K562 (cell line): ENCODE measurements around the gene TAPBPL. TPM values are rescaled to one million over a fixed set of nuclear protein-coding genes. Genes with fewer than 3 reads are reported as not detected.

ENCODE experiments used
- ATAC-seq: fragments of 200-7000 bp; cut with Tn5 transposase; 3 replicates; pipeline ENCODE4 v1.9.1; 2020; ENCODE audit warnings: moderate library complexity
- BruUV-seq: library from RNA; stranded (reverse); fragments of 400-500 nt; replicated peaks from 2 replicates; lab custom pipeline; 2021; lab: Mats Ljungman, UMichigan
- CTCF ChIA-PET: fragments of 300-600 bp; formaldehyde crosslinking; extraction: SDS; loops from one replicate; lab custom pipeline; 2021; ENCODE audit warnings: low intra/inter-chr PET ratio; lab: Yijun Ruan, JAX
- POLR2A ChIA-PET: fragments of 300-600, 350-650 bp; sonication (Branson Sonifier 250); formaldehyde crosslinking; extraction: SDS; loops from one replicate; lab custom pipeline; 2021; ENCODE audit warnings: antibody characterized with exemption, inconsistent platforms; lab: Yijun Ruan, JAX
- DNase-seq, 4 experiments: peaks; one replicate each; pipeline versions ENCODE4 v3.0.0 to v3.0.0-alpha.2; 2011 to 2018; ENCODE audit warnings: low spot score in 3 of 4, mixed read lengths in 3 of 4; ENCODE audit errors: extremely low read depth in 1 of 4
- FAIRE-seq: peaks from 2 replicates; lab custom pipeline; 2011; peaks lifted over from hg19 to GRCh38; lab: Jason Lieb, UNC
- H2AFZ ChIP-seq: 2 replicates; pipeline ENCODE4 v1.6.0; 2011; ENCODE audit warnings: low read depth, low read length, control low read depth, inconsistent platforms
- H3K27ac ChIP-seq: fragments of 200-600 bp; 3 replicates; pipeline ENCODE4 v1.8.0; 2011; ENCODE audit warnings: low read depth, mild to moderate bottlenecking, control low read depth, inconsistent platforms, low read length, moderate library complexity, mixed read lengths; ENCODE audit errors: extremely low read depth
- H3K27me3 ChIP-seq, 2 experiments: fragments of 300-600 bp in 1 of 2; 2 replicates in 1 of 2; 3 replicates in 1 of 2; pipeline versions ENCODE4 v1.6.0 to v1.8.0; 2011; ENCODE audit warnings: inconsistent platforms in 2 of 2, low read length in 2 of 2, mild to moderate bottlenecking in 1 of 2, mixed read lengths in 1 of 2, moderate library complexity in 1 of 2; ENCODE audit not compliant: control insufficient read depth in 2 of 2, insufficient read depth in 2 of 2
- H3K36me3 ChIP-seq: fragments of 300-600 bp; 3 replicates; pipeline ENCODE4 v1.8.0; 2011; ENCODE audit warnings: mild to moderate bottlenecking, low read length, inconsistent platforms; ENCODE audit not compliant: control insufficient read depth, insufficient read depth
- H3K4me1 ChIP-seq, 2 experiments: fragments of 200-600 bp in 1 of 2; replicated peaks in 1 of 2; 2 replicates in 1 of 2; 3 replicates in 1 of 2; pipeline versions ENCODE4 v1.5.1 to v1.8.0; 2011; ENCODE audit warnings: inconsistent platforms in 2 of 2, low read length in 2 of 2, mild to moderate bottlenecking in 1 of 2, mixed read lengths in 1 of 2, moderate library complexity in 1 of 2; ENCODE audit not compliant: control insufficient read depth in 2 of 2, insufficient read depth in 2 of 2
- H3K4me2 ChIP-seq: 2 replicates; pipeline ENCODE4 v1.6.1; 2011; ENCODE audit warnings: low read length, control low read depth, inconsistent platforms, mixed read lengths; ENCODE audit not compliant: insufficient read depth
- H3K4me3 ChIP-seq: fragments of 200-600 bp; sonication (generic), shearing (Covaris generic); 2 replicates; pipeline ENCODE4 v1.5.1; 2016; ENCODE audit warnings: control low read depth, inconsistent platforms
- H3K79me2 ChIP-seq: fragments of 200-600 bp; 3 replicates; pipeline ENCODE4 v1.8.0; 2011; ENCODE audit warnings: low read length, inconsistent platforms; ENCODE audit not compliant: control insufficient read depth, insufficient read depth
- H3K9ac ChIP-seq, 2 experiments: 2 replicates each; pipeline versions ENCODE4 v1.6.0 to v1.6.1; 2011; ENCODE audit warnings: low read depth in 2 of 2, low read length in 2 of 2, control low read depth in 1 of 2, inconsistent platforms in 1 of 2, mild to moderate bottlenecking in 1 of 2, mixed read lengths in 1 of 2; ENCODE audit not compliant: insufficient read depth in 1 of 2
- H3K9me1 ChIP-seq: one replicate; pipeline ENCODE4 v1.6.0; 2011; ENCODE audit warnings: inconsistent platforms, mild to moderate bottlenecking, low read length, moderate library complexity; ENCODE audit not compliant: control insufficient read depth, insufficient read depth
- H3K9me3 ChIP-seq: replicated peaks from 2 replicates; pipeline ENCODE4 v1.5.1; 2011; ENCODE audit warnings: low read depth, low read length, inconsistent platforms; ENCODE audit not compliant: control insufficient read depth, insufficient read depth
- H4K20me1 ChIP-seq: replicated peaks from 2 replicates; pipeline ENCODE4 v1.6.1; 2011; ENCODE audit warnings: low read length, inconsistent platforms, mixed read lengths; ENCODE audit not compliant: control insufficient read depth, insufficient read depth
- DPF2 ChIP-seq: fragments of 450-650 bp; IDR thresholded peaks from 2 replicates; pipeline ENCODE4 v1.6.1; 2016
- EGR1 ChIP-seq: fragments of 450-650 bp; conservative IDR thresholded peaks from 2 replicates; pipeline ENCODE4 v1.6.1; 2017; ENCODE audit warnings: mild to moderate bottlenecking
- GTF2A2 ChIP-seq: IDR thresholded peaks from 2 replicates; pipeline ENCODE4 v1.6.1; 2016; ENCODE audit warnings: mild to moderate bottlenecking, missing genetic modification characterization, missing compliant biosample characterization
- ILF3 ChIP-seq: fragments of 450-650 bp; IDR thresholded peaks from 2 replicates; pipeline ENCODE4 v1.6.1; 2018; ENCODE audit warnings: antibody characterized with exemption, mild to moderate bottlenecking, moderate library complexity, borderline replicate concordance
- KLF16 ChIP-seq: IDR thresholded peaks from 2 replicates; pipeline ENCODE4 v1.6.1; 2016; ENCODE audit warnings: antibody characterized with exemption
- MAFG ChIP-seq: fragments of 450-650 bp; conservative IDR thresholded peaks from 2 replicates; pipeline ENCODE4 v1.6.1; 2016; ENCODE audit warnings: missing genetic modification characterization, missing compliant biosample characterization
- MIER1 ChIP-seq: fragments of 450-650 bp; IDR thresholded peaks from 2 replicates; pipeline ENCODE4 v1.6.1; 2016; ENCODE audit warnings: antibody characterized with exemption, mild to moderate bottlenecking, low read depth
- SRF ChIP-seq, 2 experiments: fragments of 250-450, 450-650 bp in 1 of 2; sonication (Bioruptor Pico) in 1 of 2; sonication (generic) in 1 of 2; formaldehyde crosslinking; IDR thresholded peaks; 2 replicates each; pipeline versions ENCODE4 v1.5.0 to v1.5.1; 2020 to 2022; ENCODE audit warnings: mild to moderate bottlenecking in 1 of 2, missing genetic modification reagents in 1 of 2
- ZNF561 ChIP-seq: fragments of 450-650 bp; formaldehyde crosslinking; conservative IDR thresholded peaks from 2 replicates; pipeline ENCODE4 v1.4.0; 2020; ENCODE audit warnings: mild to moderate bottlenecking, moderate library complexity
- WGBS: fragments of 100-300 bp; shearing (Covaris generic); methylation state at CpG from one replicate; pipeline ENCODE4 v1.1.6; 2016; ENCODE audit warnings: low coverage, mixed read lengths; ENCODE audit not compliant: insufficient coverage; ENCODE audit errors: missing lambda C conversion rate; 5-methylcytosine and 5-hydroxymethylcytosine counted together
- in situ Hi-C: fragments of 300-500 bp; cut with MboI; formaldehyde crosslinking; loops from 4 replicates; pipeline ENCODE4 v1.15.0; 2018; ENCODE audit warnings: inconsistent platforms, mixed read lengths
- intact Hi-C: fragments of 100-400 bp; cut with micrococcal nuclease; formaldehyde crosslinking; loops from 2 replicates; pipeline ENCODE4 v1.14.2; 2022
- polyA plus RNA-seq, 8 experiments: library from polyadenylated mRNA; depleted of rRNA in 4 of 8; stranded (reverse) in 5 of 8; unstranded in 3 of 8; fragments of >200 nt; fragmentation: Nextera tagmentation in 2 of 8; fragmentation: Illumina TruSeq in 1 of 8; extraction: Ambion mirVana in 2 of 8; extraction: Trizol in 1 of 8; gene quantifications; 2 replicates each; pipeline versions ENCODE4 v1.2.1 to v1.2.3, GENCODE V29; 2011 to 2014; ENCODE audit warnings: inconsistent platforms in 1 of 8, missing spikeins in 1 of 8
- total RNA-seq, 7 experiments: library from RNA; depleted of rRNA in 6 of 7; stranded (reverse); fragments of >200 nt in 6 of 7; fragmentation: Illumina TruSeq in 2 of 7; extraction: Trizol in 2 of 7; gene quantifications; 2 replicates each; pipeline versions ENCODE4 v1.2.1 to v1.2.3, GENCODE V29; 2011 to 2021; ENCODE audit warnings: low replicate concordance in 1 of 7
- TF ChIP-seq, protein P1 (sequence below), 2 experiments: IDR thresholded peaks; 2 replicates each; pipeline ENCODE4 v1.6.1; 2012; ENCODE audit warnings: improper control_type of control experiment in 2 of 2, low read depth in 2 of 2, low read length in 2 of 2, borderline replicate concordance in 1 of 2
- TF ChIP-seq, protein P2 (sequence below): fragments of 450-650 bp; IDR thresholded peaks from 2 replicates; pipeline ENCODE4 v1.6.1; 2016; ENCODE audit warnings: missing biosample characterization, missing genetic modification characterization
- TF ChIP-seq, protein P3 (sequence below): fragments of 250-450 bp; sonication (Bioruptor Pico); IDR thresholded peaks from 2 replicates; pipeline ENCODE4 v1.4.0; 2020; ENCODE audit warnings: mild to moderate bottlenecking, moderate library complexity, borderline replicate concordance
- TF ChIP-seq, protein P4 (sequence below), 3 experiments: IDR thresholded peaks in 2 of 3; conservative IDR thresholded peaks in 1 of 3; 2 replicates each; pipeline ENCODE4 v1.5.1; 2011 to 2012; ENCODE audit warnings: low read length in 3 of 3, mild to moderate bottlenecking in 3 of 3, control low read depth in 2 of 3, improper control_type of control experiment in 1 of 3, inconsistent platforms in 1 of 3, low read depth in 1 of 3, mixed read lengths in 1 of 3, moderate library complexity in 1 of 3; ENCODE audit not compliant: insufficient read depth in 2 of 3

TAPBPL gene
- total and polyA plus RNA-seq, 9 of the 15 experiments (the other 6 are each of a cell fraction or from before 2014, with no cell fraction given): 0.29 to 1.6 (median 0.45) TPM

DNA sequence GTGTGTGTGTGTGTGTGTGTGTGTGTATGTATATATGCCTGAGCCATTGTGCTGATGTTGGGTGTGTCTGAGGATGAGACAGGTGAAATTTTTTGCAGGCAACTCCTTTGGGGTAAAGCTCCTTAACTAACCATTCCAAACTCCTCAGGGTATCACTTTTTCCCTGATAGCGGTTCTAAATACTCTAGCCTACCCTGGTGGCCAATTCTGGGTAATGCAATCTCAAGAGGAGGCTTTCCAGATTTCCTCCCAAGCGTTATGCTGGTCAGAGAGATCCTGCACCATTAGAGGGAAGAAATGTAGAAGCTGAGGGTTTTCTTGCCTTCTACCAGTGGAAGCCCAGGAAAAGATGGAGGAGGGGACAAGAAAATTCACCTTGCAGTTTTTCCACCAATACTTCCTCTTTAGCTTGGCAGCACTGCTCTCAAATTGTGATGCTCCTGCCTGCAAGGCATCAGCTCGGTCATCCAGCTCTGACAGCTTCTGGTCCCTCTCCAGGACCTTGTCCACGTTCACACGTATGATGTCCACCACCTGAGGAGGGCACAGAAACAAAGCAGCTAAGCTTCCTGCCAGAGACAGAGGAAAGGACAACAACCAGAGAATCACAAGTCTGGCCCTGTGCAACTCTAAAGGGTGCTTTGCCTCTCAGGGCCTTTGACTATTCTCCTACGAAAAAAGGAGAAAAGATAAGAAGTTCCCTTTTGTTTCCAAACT is 13.8 kb downstream of the TAPBPL start:
- H3K9ac ChIP-seq: no peak overlapping the region
- no TSS peak for BruUV-seq
- ATAC-seq: peak; percentile 70
- ChIA-PET CTCF (interaction anchor here (0.8 to 3.1 kb wide), 7 partner anchors 42 to 270 kb away, joined by 3 to 19 read pairs (median 9); no protein-coding TSS in a partner anchor), POLR2A (interaction anchor here (0.6 to 0.9 kb wide), 6 partner anchors 12 to 235 kb away, joined by 3 to 5 read pairs (median 3); no protein-coding TSS in a partner anchor)
- H4K20me1 ChIP-seq: no peaks in the 10 kb centered on the region
- H2AFZ ChIP-seq: no peak overlapping the region
- FAIRE-seq: peak; percentile 73
- 23% methylated on average over 6 of the region's 6 CpGs for WGBS
- intact Hi-C loops (loop anchor here (1.0 kb wide), 2 partner anchors 42 to 139 kb away; no protein-coding TSS in a partner anchor), in situ Hi-C loops (loop anchor here (25.0 kb wide), 1 partner anchor 403 kb away; no protein-coding TSS in a partner anchor)
- H3K27me3 ChIP-seq: no peaks in the 10 kb centered on the region
- H3K9me1 ChIP-seq: no peaks in the 10 kb centered on the region
- no peak overlapping the region for H3K4me3 ChIP-seq
- H3K79me2 ChIP-seq: no peaks in the 10 kb centered on the region; the same call in 2 of the 3 replicates
- peak; percentile 39 to 67 (median 48) for DNase-seq
- no peaks in the 10 kb centered on the region for H3K9me3 ChIP-seq
- no peak overlapping the region for H3K27ac ChIP-seq
- H3K36me3 ChIP-seq: peaks cover 14% of the 10 kb centered on the region; the same call in 2 of the 3 replicates
- H3K4me2 ChIP-seq: no peak overlapping the region
- H3K4me1 ChIP-seq: peaks cover 8 to 10% of the 10 kb centered on the region in 2 experiments; a peak in 4 of 5 replicates
- TF ChIP-seq, protein P1, sequence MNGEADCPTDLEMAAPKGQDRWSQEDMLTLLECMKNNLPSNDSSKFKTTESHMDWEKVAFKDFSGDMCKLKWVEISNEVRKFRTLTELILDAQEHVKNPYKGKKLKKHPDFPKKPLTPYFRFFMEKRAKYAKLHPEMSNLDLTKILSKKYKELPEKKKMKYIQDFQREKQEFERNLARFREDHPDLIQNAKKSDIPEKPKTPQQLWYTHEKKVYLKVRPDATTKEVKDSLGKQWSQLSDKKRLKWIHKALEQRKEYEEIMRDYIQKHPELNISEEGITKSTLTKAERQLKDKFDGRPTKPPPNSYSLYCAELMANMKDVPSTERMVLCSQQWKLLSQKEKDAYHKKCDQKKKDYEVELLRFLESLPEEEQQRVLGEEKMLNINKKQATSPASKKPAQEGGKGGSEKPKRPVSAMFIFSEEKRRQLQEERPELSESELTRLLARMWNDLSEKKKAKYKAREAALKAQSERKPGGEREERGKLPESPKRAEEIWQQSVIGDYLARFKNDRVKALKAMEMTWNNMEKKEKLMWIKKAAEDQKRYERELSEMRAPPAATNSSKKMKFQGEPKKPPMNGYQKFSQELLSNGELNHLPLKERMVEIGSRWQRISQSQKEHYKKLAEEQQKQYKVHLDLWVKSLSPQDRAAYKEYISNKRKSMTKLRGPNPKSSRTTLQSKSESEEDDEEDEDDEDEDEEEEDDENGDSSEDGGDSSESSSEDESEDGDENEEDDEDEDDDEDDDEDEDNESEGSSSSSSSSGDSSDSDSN (IDR thresholded peaks at IDR 0.05; ENCODE audit: borderline replicate concordance in 1 of 2, low read depth in 2 of 2, low read length in 2 of 2): no peak
- TF ChIP-seq ZNF561 (CRISPR knock-in tag): no peak
- TF ChIP-seq, protein P2, sequence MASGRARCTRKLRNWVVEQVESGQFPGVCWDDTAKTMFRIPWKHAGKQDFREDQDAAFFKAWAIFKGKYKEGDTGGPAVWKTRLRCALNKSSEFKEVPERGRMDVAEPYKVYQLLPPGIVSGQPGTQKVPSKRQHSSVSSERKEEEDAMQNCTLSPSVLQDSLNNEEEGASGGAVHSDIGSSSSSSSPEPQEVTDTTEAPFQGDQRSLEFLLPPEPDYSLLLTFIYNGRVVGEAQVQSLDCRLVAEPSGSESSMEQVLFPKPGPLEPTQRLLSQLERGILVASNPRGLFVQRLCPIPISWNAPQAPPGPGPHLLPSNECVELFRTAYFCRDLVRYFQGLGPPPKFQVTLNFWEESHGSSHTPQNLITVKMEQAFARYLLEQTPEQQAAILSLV (tag): no peak
- no peak for TF ChIP-seq MAFG (tag)
- no peak for TF ChIP-seq SRF (CRISPR knock-in tag; IDR thresholded peaks at IDR 0.05)
- TF ChIP-seq, protein P3, sequence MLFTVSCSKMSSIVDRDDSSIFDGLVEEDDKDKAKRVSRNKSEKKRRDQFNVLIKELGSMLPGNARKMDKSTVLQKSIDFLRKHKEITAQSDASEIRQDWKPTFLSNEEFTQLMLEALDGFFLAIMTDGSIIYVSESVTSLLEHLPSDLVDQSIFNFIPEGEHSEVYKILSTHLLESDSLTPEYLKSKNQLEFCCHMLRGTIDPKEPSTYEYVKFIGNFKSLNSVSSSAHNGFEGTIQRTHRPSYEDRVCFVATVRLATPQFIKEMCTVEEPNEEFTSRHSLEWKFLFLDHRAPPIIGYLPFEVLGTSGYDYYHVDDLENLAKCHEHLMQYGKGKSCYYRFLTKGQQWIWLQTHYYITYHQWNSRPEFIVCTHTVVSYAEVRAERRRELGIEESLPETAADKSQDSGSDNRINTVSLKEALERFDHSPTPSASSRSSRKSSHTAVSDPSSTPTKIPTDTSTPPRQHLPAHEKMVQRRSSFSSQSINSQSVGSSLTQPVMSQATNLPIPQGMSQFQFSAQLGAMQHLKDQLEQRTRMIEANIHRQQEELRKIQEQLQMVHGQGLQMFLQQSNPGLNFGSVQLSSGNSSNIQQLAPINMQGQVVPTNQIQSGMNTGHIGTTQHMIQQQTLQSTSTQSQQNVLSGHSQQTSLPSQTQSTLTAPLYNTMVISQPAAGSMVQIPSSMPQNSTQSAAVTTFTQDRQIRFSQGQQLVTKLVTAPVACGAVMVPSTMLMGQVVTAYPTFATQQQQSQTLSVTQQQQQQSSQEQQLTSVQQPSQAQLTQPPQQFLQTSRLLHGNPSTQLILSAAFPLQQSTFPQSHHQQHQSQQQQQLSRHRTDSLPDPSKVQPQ (CRISPR knock-in tag): no peak
- 0 out of 2 replicates have a peak, but pooled peaks have one; percentile 36 for TF ChIP-seq KLF16
- TF ChIP-seq DPF2: no peak
- no peak for TF ChIP-seq EGR1
- TF ChIP-seq ILF3: no peak
- TF ChIP-seq MIER1: no peak
- TF ChIP-seq, protein P4, sequence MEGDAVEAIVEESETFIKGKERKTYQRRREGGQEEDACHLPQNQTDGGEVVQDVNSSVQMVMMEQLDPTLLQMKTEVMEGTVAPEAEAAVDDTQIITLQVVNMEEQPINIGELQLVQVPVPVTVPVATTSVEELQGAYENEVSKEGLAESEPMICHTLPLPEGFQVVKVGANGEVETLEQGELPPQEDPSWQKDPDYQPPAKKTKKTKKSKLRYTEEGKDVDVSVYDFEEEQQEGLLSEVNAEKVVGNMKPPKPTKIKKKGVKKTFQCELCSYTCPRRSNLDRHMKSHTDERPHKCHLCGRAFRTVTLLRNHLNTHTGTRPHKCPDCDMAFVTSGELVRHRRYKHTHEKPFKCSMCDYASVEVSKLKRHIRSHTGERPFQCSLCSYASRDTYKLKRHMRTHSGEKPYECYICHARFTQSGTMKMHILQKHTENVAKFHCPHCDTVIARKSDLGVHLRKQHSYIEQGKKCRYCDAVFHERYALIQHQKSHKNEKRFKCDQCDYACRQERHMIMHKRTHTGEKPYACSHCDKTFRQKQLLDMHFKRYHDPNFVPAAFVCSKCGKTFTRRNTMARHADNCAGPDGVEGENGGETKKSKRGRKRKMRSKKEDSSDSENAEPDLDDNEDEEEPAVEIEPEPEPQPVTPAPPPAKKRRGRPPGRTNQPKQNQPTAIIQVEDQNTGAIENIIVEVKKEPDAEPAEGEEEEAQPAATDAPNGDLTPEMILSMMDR (IDR thresholded peaks at IDR 0.05 in 2 of 3, conservative IDR thresholded peaks at IDR 0.05 in 1 of 3; ENCODE audit: insufficient read depth in 2 of 3, low read depth in 1 of 3, low read length in 3 of 3): peak; percentile 76 to 91 (median 80)
- no peak for TF ChIP-seq GTF2A2 (tag)
